WTC11 (cell line): ENCODE measurements around the gene ALG14.

Experiments used
- ARID4B ChIP-seq: sonication (generic); formaldehyde crosslinking; IDR thresholded peaks from 2 replicates; pipeline ENCODE4 v1.8.0; 2023; ENCODE audit warnings: missing genetic modification reagents, mild to moderate bottlenecking, borderline replicate concordance
- CBFB ChIP-seq: sonication (generic); formaldehyde crosslinking; IDR thresholded peaks from 2 replicates; pipeline ENCODE4 v1.8.1; 2022; ENCODE audit warnings: mild to moderate bottlenecking, low read depth, missing genetic modification reagents
- CTCF ChIP-seq: fragments of 200-600 bp; IDR thresholded peaks from 2 replicates; pipeline ENCODE4 v1.8.0; 2022; ENCODE audit warnings: antibody characterized with exemption
- E2F1 ChIP-seq: sonication (generic); formaldehyde crosslinking; IDR thresholded peaks from 2 replicates; pipeline ENCODE4 v1.8.0; 2022; ENCODE audit warnings: mild to moderate bottlenecking, missing genetic modification reagents
- KAT7 ChIP-seq: sonication (generic); formaldehyde crosslinking; IDR thresholded peaks from 2 replicates; pipeline ENCODE4 v1.8.1; 2023; ENCODE audit warnings: missing genetic modification reagents, mild to moderate bottlenecking, borderline replicate concordance
- MAX ChIP-seq: sonication (generic); formaldehyde crosslinking; IDR thresholded peaks from 2 replicates; pipeline ENCODE4 v1.8.0; 2022; ENCODE audit warnings: mild to moderate bottlenecking, missing genetic modification reagents
- NR3C1 ChIP-seq: sonication (generic); formaldehyde crosslinking; conservative IDR thresholded peaks from 2 replicates; pipeline ENCODE4 v1.8.1; 2023; ENCODE audit warnings: low read depth, mild to moderate bottlenecking, missing genetic modification reagents
- SMAD3 ChIP-seq: sonication (generic); formaldehyde crosslinking; IDR thresholded peaks from 2 replicates; pipeline ENCODE4 v1.8.0; 2022; ENCODE audit warnings: missing genetic modification reagents, mild to moderate bottlenecking, borderline replicate concordance
- SP1 ChIP-seq: sonication (generic); formaldehyde crosslinking; conservative IDR thresholded peaks from 2 replicates; pipeline ENCODE4 v1.8.1; 2022; ENCODE audit warnings: missing genetic modification reagents
- STAT6 ChIP-seq: sonication (generic); formaldehyde crosslinking; conservative IDR thresholded peaks from 2 replicates; pipeline ENCODE4 v1.8.1; 2023; ENCODE audit warnings: mild to moderate bottlenecking, low read depth, missing genetic modification reagents, moderate library complexity
- TEAD4 ChIP-seq: sonication (generic); formaldehyde crosslinking; IDR thresholded peaks from 2 replicates; pipeline ENCODE4 v1.8.0; 2022; ENCODE audit warnings: mild to moderate bottlenecking, missing genetic modification reagents
- TF ChIP-seq, protein P1 (sequence below): sonication (generic); formaldehyde crosslinking; IDR thresholded peaks from 2 replicates; pipeline ENCODE4 v1.8.1; 2022; ENCODE audit warnings: mild to moderate bottlenecking, missing genetic modification reagents, moderate library complexity, borderline replicate concordance

GRCh38 chr1:94979131-94979530 lies 93.6 kb downstream of the ALG14 start:
- no peak for TF ChIP-seq SP1 (CRISPR knock-in tag)
- no peak for TF ChIP-seq TEAD4
- no peak for TF ChIP-seq KAT7
- no peak for TF ChIP-seq CBFB
- TF ChIP-seq SMAD3 (CRISPR knock-in tag): no peak
- no peak for TF ChIP-seq MAX
- TF ChIP-seq STAT6 (CRISPR knock-in tag): no peak
- TF ChIP-seq NR3C1 (CRISPR knock-in tag): no peak
- no peak for TF ChIP-seq CTCF
- TF ChIP-seq E2F1 (CRISPR knock-in tag): no peak
- TF ChIP-seq, protein P1, sequence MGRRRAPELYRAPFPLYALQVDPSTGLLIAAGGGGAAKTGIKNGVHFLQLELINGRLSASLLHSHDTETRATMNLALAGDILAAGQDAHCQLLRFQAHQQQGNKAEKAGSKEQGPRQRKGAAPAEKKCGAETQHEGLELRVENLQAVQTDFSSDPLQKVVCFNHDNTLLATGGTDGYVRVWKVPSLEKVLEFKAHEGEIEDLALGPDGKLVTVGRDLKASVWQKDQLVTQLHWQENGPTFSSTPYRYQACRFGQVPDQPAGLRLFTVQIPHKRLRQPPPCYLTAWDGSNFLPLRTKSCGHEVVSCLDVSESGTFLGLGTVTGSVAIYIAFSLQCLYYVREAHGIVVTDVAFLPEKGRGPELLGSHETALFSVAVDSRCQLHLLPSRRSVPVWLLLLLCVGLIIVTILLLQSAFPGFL (CRISPR knock-in tag): no peak
- no peak for TF ChIP-seq ARID4B
